PFSK-1 (cell line): ENCODE data around the gene APBA2.

ENCODE experiments used
- FOXP2 ChIP-seq: optimal IDR thresholded peaks from 2 replicates; pipeline ENCODE3; 2011; ENCODE audit warnings: borderline replicate concordance, control low read depth, inconsistent platforms; ENCODE audit not compliant: insufficient read depth; ENCODE audit errors: extremely low read length, extremely low read depth
- POLR2AphosphoS5 ChIP-seq: IDR thresholded peaks from 2 replicates; pipeline ENCODE4 v1.6.1; 2012; ENCODE audit warnings: low read depth, mild to moderate bottlenecking, control low read depth, low read length, moderate library complexity
- REST ChIP-seq, 2 experiments: IDR thresholded peaks; 2 replicates each; pipeline versions ENCODE4 v1.6.1 to v1.8.0; 2011 to 2012; ENCODE audit warnings: low read depth in 2 of 2, low read length in 2 of 2, control low read depth in 1 of 2, inconsistent platforms in 1 of 2, mild to moderate bottlenecking in 1 of 2, moderate library complexity in 1 of 2; ENCODE audit not compliant: insufficient read depth in 1 of 2
- SIN3A ChIP-seq: IDR thresholded peaks from 2 replicates; pipeline ENCODE4 v1.6.1; 2012; ENCODE audit warnings: mild to moderate bottlenecking, low read length, moderate library complexity, borderline replicate concordance; ENCODE audit not compliant: insufficient read depth
- TAF1 ChIP-seq: IDR thresholded peaks from 2 replicates; pipeline ENCODE4 v1.6.1; 2012; ENCODE audit warnings: low read length, control low read depth, borderline replicate concordance; ENCODE audit not compliant: insufficient read depth

The APBA2 gene

GRCh38 chr15:28919679-28920655 is 34.2 kb downstream of the APBA2 start:
- TF ChIP-seq SIN3A (no peak), POLR2AphosphoS5 (no peak), FOXP2 (no peak), REST (IDR thresholded peaks at IDR 0.05; ENCODE audit: insufficient read depth in 1 of 2, low read depth in 2 of 2, low read length in 2 of 2) (no peak), TAF1 (no peak)

GRCh38 chr15:28920781-28921331 is 35.1 kb downstream of the APBA2 start:
- no peak for TF ChIP-seq FOXP2
- no peak for TF ChIP-seq REST (IDR thresholded peaks at IDR 0.05; ENCODE audit: insufficient read depth in 1 of 2, low read depth in 2 of 2, low read length in 2 of 2)
- TF ChIP-seq TAF1 = no peak
- TF ChIP-seq SIN3A = no peak
- no peak for TF ChIP-seq POLR2AphosphoS5

GRCh38 chr15:28921336-28921735 is 35.6 kb downstream of the APBA2 start:
- TF ChIP-seq FOXP2 (no peak), POLR2AphosphoS5 (no peak), SIN3A (no peak), TAF1 (no peak), REST (IDR thresholded peaks at IDR 0.05; ENCODE audit: insufficient read depth in 1 of 2, low read depth in 2 of 2, low read length in 2 of 2) (no peak)

- TF ChIP-seq FOXP2 (no peak), TAF1 (no peak)
Measured at GRCh38 chr15:28921919-28922706, 36.3 kb downstream of the APBA2 start.

- TF ChIP-seq FOXP2 = no peak
- no peak for TF ChIP-seq POLR2AphosphoS5
- TF ChIP-seq TAF1 = no peak
- TF ChIP-seq SIN3A = no peak
- TF ChIP-seq REST (IDR thresholded peaks at IDR 0.05; ENCODE audit: insufficient read depth in 1 of 2, low read depth in 2 of 2, low read length in 2 of 2) = no peak
Measured at GRCh38 chr15:28922707-28923012, 36.9 kb downstream of the APBA2 start.
